HEK293 (cell line): ENCODE data around the gene IGF2R.

Experiments used
- CTCF ChIA-PET: fragments of 350-600 bp; formaldehyde crosslinking; extraction: SDS; loops from one replicate; lab custom pipeline; 2021; ENCODE audit warnings: antibody characterized with exemption; lab: Yijun Ruan, JAX
- POLR2A ChIA-PET: fragments of 300-600 bp; formaldehyde crosslinking; extraction: SDS; loops from one replicate; lab custom pipeline; 2020; ENCODE audit warnings: antibody characterized with exemption, inconsistent platforms; lab: Yijun Ruan, JAX
- H3K27ac ChIP-seq: fragments of 200-500 bp; sonication (Bioruptor generic); 2 replicates; pipeline ENCODE4 v1.5.1; 2014; ENCODE audit warnings: low read depth, low read length, control low read depth, inconsistent platforms; ENCODE audit errors: extremely low read depth
- H3K36me3 ChIP-seq, 2 experiments: fragments of 200-500 bp in 1 of 2; sonication (Bioruptor generic) in 1 of 2; 1 replicate in 1 of 2; 2 replicates in 1 of 2; pipeline ENCODE4 v1.5.1; 2014 to 2017; ENCODE audit warnings: inconsistent platforms in 2 of 2, low read length in 2 of 2; ENCODE audit not compliant: control insufficient read depth in 2 of 2, insufficient read depth in 1 of 2
- H3K4me1 ChIP-seq: fragments of 200-500 bp; sonication (Bioruptor generic); 2 replicates; pipeline ENCODE4 v1.5.1; 2014; ENCODE audit warnings: mild to moderate bottlenecking, low read length, inconsistent platforms; ENCODE audit not compliant: control insufficient read depth, insufficient read depth
- H3K4me3 ChIP-seq: 2 replicates; pipeline ENCODE4 v1.5.1; 2011; ENCODE audit warnings: low read depth, mild to moderate bottlenecking, control low read depth, low read length, moderate library complexity
- H3K9me3 ChIP-seq: fragments of 200-500 bp; sonication (Bioruptor generic); 2 replicates; pipeline ENCODE4 v1.5.1; 2014; ENCODE audit warnings: low read depth, low read length, inconsistent platforms; ENCODE audit not compliant: control insufficient read depth, insufficient read depth
- MZF1 ChIP-seq: fragments of 450-650 bp; formaldehyde crosslinking; IDR thresholded peaks from 2 replicates; pipeline ENCODE4 v1.5.1; 2017; ENCODE audit warnings: missing biosample characterization, missing genetic modification characterization, borderline replicate concordance
- SCRT2 ChIP-seq: fragments of 450-650 bp; formaldehyde crosslinking; IDR thresholded peaks from 2 replicates; pipeline ENCODE4 v1.5.1; 2016; ENCODE audit warnings: missing biosample characterization, missing genetic modification characterization
- ZBTB7A ChIP-seq: fragments of 450-650 bp; formaldehyde crosslinking; IDR thresholded peaks from 2 replicates; pipeline ENCODE4 v1.5.1; 2016; ENCODE audit warnings: low read depth, missing biosample characterization, missing genetic modification characterization
- ZNF433 ChIP-seq: fragments of 450-650 bp; formaldehyde crosslinking; IDR thresholded peaks from 2 replicates; pipeline ENCODE4 v1.5.1; 2016; ENCODE audit warnings: missing biosample characterization, missing genetic modification characterization, low read depth
- ZNF544 ChIP-seq: fragments of 450-650 bp; formaldehyde crosslinking; IDR thresholded peaks from 2 replicates; pipeline ENCODE4 v1.5.0; 2017; ENCODE audit warnings: missing biosample characterization, missing genetic modification characterization
- ZNF585B ChIP-seq: fragments of 450-650 bp; formaldehyde crosslinking; IDR thresholded peaks from 2 replicates; pipeline ENCODE4 v1.5.1; 2016; ENCODE audit warnings: missing biosample characterization, missing genetic modification characterization
- ZNF626 ChIP-seq: fragments of 450-650 bp; sonication (Bioruptor Pico); formaldehyde crosslinking; IDR thresholded peaks from 2 replicates; pipeline ENCODE4 v1.5.1; 2018; ENCODE audit warnings: missing biosample characterization, missing genetic modification characterization, inconsistent platforms
- ZNF670 ChIP-seq: fragments of 450-650 bp; formaldehyde crosslinking; IDR thresholded peaks from 2 replicates; pipeline ENCODE4 v1.5.1; 2016; ENCODE audit warnings: missing biosample characterization, missing genetic modification characterization, low read depth
- ZNF701 ChIP-seq: fragments of 450-650 bp; formaldehyde crosslinking; IDR thresholded peaks from 2 replicates; pipeline ENCODE4 v1.5.1; 2016; ENCODE audit warnings: missing biosample characterization, missing genetic modification characterization
- ZNF777 ChIP-seq: fragments of 450-650 bp; formaldehyde crosslinking; IDR thresholded peaks from 2 replicates; pipeline ENCODE4 v1.5.1; 2017; ENCODE audit warnings: missing biosample characterization, missing genetic modification characterization, borderline replicate concordance
- ZNF785 ChIP-seq: fragments of 450-650 bp; formaldehyde crosslinking; IDR thresholded peaks from 2 replicates; pipeline ENCODE4 v1.5.1; 2016; ENCODE audit warnings: missing biosample characterization, missing genetic modification characterization
- ZSCAN16 ChIP-seq: fragments of 450-650 bp; formaldehyde crosslinking; IDR thresholded peaks from 2 replicates; pipeline ENCODE4 v1.5.1; 2016; ENCODE audit warnings: missing biosample characterization, missing genetic modification characterization
- TF ChIP-seq, protein P1 (sequence below): fragments of 450-650 bp; formaldehyde crosslinking; IDR thresholded peaks from 2 replicates; pipeline ENCODE4 v1.5.1; 2016; ENCODE audit warnings: missing biosample characterization, missing genetic modification characterization
- TF ChIP-seq, protein P2 (sequence below): fragments of 450-650 bp; formaldehyde crosslinking; IDR thresholded peaks from 2 replicates; pipeline ENCODE4 v1.5.1; 2016; ENCODE audit warnings: missing biosample characterization, missing genetic modification characterization, borderline replicate concordance
- TF ChIP-seq, protein P3 (sequence below): fragments of 450-650 bp; formaldehyde crosslinking; IDR thresholded peaks from 2 replicates; pipeline ENCODE4; 2016; ENCODE audit warnings: missing biosample characterization, missing genetic modification characterization
- TF ChIP-seq, protein P4 (sequence below): fragments of 450-650 bp; formaldehyde crosslinking; IDR thresholded peaks from 2 replicates; pipeline ENCODE4 v1.5.1; 2016; ENCODE audit warnings: missing biosample characterization, missing genetic modification characterization, low read depth

Gene IGF2R

DNA sequence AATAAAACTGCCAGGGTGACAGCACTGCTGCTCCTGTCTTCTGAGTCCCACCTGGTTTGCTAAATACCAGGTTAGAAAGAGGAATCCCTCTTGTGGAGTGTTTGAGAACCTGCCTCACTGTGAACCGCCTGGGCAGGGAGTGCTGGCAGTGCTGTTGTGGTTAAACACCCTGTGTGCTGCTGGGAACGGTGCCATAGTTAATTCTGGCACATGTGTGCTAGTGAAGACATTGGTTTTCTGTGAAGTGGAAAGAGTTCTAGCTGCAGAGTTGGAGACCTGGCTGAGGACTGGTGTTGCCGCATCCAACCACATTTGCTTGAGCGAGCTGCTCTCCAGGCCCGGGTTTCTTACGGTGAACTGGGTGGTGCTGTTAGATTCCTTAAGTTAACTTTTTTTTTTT, 72.7 kb downstream of the IGF2R start:
- ChIA-PET CTCF (no interaction called here), POLR2A (no interaction called here)
- no peak overlapping the region for H3K4me3 ChIP-seq
- peaks cover 0 to 94% of the 10 kb centered on the region in 2 experiments; a peak in 2 of 3 replicates for H3K36me3 ChIP-seq
- TF ChIP-seq ZNF626 (tag by site-specific recombination) (no peak), ZNF701 (tag by site-specific recombination) (no peak), ZNF785 (tag by site-specific recombination) (no peak), ZNF544 (tag by site-specific recombination) (no peak), ZSCAN16 (no peak), ZNF585B (tag by site-specific recombination) (no peak), MZF1 (tag by site-specific recombination) (no peak), ZNF433 (no peak), ZBTB7A (no peak), ZNF670 (tag by site-specific recombination) (no peak), ZNF777 (tag by site-specific recombination) (no peak), SCRT2 (tag by site-specific recombination) (no peak)
- TF ChIP-seq, protein P1, sequence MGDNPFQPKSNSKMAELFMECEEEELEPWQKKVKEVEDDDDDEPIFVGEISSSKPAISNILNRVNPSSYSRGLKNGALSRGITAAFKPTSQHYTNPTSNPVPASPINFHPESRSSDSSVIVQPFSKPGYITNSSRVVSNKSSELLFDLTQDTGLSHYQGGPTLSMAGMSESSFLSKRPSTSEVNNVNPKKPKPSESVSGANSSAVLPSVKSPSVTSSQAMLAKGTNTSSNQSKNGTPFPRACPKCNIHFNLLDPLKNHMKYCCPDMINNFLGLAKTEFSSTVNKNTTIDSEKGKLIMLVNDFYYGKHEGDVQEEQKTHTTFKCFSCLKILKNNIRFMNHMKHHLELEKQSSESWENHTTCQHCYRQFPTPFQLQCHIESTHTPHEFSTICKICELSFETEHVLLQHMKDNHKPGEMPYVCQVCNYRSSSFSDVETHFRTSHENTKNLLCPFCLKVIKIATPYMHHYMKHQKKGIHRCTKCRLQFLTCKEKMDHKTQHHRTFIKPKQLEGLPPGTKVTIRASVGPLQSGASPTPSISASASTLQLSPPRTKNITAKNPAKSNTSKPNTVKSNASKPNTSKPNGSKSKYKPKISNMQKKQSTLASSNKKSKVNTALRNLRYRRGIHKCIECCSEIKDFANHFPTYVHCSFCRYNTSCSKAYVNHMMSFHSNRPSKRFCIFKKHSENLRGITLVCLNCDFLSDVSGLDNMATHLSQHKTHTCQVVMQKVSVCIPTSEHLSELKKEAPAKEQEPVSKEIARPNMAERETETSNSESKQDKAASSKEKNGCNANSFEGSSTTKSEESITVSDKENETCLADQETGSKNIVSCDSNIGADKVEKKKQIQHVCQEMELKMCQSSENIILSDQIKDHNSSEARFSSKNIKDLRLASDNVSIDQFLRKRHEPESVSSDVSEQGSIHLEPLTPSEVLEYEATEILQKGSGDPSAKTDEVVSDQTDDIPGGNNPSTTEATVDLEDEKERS (tag by site-specific recombination): no peak
- TF ChIP-seq, protein P2, sequence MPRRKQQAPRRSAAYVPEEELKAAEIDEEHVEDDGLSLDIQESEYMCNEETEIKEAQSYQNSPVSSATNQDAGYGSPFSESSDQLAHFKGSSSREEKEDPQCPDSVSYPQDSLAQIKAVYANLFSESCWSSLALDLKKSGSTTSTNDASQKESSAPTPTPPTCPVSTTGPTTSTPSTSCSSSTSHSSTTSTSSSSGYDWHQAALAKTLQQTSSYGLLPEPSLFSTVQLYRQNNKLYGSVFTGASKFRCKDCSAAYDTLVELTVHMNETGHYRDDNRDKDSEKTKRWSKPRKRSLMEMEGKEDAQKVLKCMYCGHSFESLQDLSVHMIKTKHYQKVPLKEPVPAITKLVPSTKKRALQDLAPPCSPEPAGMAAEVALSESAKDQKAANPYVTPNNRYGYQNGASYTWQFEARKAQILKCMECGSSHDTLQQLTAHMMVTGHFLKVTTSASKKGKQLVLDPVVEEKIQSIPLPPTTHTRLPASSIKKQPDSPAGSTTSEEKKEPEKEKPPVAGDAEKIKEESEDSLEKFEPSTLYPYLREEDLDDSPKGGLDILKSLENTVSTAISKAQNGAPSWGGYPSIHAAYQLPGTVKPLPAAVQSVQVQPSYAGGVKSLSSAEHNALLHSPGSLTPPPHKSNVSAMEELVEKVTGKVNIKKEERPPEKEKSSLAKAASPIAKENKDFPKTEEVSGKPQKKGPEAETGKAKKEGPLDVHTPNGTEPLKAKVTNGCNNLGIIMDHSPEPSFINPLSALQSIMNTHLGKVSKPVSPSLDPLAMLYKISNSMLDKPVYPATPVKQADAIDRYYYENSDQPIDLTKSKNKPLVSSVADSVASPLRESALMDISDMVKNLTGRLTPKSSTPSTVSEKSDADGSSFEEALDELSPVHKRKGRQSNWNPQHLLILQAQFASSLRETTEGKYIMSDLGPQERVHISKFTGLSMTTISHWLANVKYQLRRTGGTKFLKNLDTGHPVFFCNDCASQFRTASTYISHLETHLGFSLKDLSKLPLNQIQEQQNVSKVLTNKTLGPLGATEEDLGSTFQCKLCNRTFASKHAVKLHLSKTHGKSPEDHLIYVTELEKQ (tag by site-specific recombination): no peak
- TF ChIP-seq, protein P3, sequence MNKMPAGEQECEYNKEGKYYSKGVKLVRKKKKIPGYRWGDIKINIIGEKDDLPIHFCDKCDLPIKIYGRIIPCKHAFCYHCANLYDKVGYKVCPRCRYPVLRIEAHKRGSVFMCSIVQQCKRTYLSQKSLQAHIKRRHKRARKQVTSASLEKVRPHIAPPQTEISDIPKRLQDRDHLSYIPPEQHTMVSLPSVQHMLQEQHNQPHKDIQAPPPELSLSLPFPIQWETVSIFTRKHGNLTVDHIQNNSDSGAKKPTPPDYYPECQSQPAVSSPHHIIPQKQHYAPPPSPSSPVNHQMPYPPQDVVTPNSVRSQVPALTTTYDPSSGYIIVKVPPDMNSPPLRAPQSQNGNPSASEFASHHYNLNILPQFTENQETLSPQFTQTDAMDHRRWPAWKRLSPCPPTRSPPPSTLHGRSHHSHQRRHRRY (tag by site-specific recombination): no peak
- TF ChIP-seq, protein P4, sequence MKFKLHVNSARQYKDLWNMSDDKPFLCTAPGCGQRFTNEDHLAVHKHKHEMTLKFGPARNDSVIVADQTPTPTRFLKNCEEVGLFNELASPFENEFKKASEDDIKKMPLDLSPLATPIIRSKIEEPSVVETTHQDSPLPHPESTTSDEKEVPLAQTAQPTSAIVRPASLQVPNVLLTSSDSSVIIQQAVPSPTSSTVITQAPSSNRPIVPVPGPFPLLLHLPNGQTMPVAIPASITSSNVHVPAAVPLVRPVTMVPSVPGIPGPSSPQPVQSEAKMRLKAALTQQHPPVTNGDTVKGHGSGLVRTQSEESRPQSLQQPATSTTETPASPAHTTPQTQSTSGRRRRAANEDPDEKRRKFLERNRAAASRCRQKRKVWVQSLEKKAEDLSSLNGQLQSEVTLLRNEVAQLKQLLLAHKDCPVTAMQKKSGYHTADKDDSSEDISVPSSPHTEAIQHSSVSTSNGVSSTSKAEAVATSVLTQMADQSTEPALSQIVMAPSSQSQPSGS (tag by site-specific recombination): no peak
- H3K27ac ChIP-seq: no peak overlapping the region
- H3K9me3 ChIP-seq: no peaks in the 10 kb centered on the region
- no peaks in the 10 kb centered on the region for H3K4me1 ChIP-seq
